PFSK-1 (cell line): ENCODE measurements around the gene HIPK2.

ENCODE experiments used
- FOXP2 ChIP-seq: optimal IDR thresholded peaks from 2 replicates; pipeline ENCODE3; 2011; ENCODE audit warnings: borderline replicate concordance, control low read depth, inconsistent platforms; ENCODE audit not compliant: insufficient read depth; ENCODE audit errors: extremely low read length, extremely low read depth
- POLR2AphosphoS5 ChIP-seq: IDR thresholded peaks from 2 replicates; pipeline ENCODE4 v1.6.1; 2012; ENCODE audit warnings: low read depth, mild to moderate bottlenecking, control low read depth, low read length, moderate library complexity
- SIN3A ChIP-seq: IDR thresholded peaks from 2 replicates; pipeline ENCODE4 v1.6.1; 2012; ENCODE audit warnings: mild to moderate bottlenecking, low read length, moderate library complexity, borderline replicate concordance; ENCODE audit not compliant: insufficient read depth
- TAF1 ChIP-seq: IDR thresholded peaks from 2 replicates; pipeline ENCODE4 v1.6.1; 2012; ENCODE audit warnings: low read length, control low read depth, borderline replicate concordance; ENCODE audit not compliant: insufficient read depth
- TF ChIP-seq, protein P1 (sequence below), 2 experiments: IDR thresholded peaks; 2 replicates each; pipeline versions ENCODE4 v1.6.1 to v1.8.0; 2011 to 2012; ENCODE audit warnings: low read depth in 2 of 2, low read length in 2 of 2, control low read depth in 1 of 2, inconsistent platforms in 1 of 2, mild to moderate bottlenecking in 1 of 2, moderate library complexity in 1 of 2; ENCODE audit not compliant: insufficient read depth in 1 of 2

DNA sequence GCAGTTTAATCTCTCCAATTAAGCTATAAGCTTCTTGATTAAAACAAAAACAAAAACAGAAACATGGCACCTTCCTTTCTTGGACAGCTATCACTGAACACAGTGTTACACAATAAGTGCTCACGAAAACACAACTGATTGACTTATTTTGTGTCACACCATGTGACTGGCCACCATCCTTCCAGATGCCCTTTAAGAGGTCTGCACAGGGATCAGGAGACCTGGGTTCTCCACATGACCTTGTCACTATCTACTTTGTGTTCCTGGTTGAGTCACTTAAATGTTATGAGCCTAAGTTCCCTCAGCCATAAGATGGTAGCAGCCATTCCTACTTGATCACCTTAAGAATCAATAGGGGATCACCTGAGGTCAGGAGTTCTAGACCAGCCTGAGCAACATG, 120.1 kb downstream of the HIPK2 start:
- no peak for TF ChIP-seq POLR2AphosphoS5
- TF ChIP-seq, protein P1, sequence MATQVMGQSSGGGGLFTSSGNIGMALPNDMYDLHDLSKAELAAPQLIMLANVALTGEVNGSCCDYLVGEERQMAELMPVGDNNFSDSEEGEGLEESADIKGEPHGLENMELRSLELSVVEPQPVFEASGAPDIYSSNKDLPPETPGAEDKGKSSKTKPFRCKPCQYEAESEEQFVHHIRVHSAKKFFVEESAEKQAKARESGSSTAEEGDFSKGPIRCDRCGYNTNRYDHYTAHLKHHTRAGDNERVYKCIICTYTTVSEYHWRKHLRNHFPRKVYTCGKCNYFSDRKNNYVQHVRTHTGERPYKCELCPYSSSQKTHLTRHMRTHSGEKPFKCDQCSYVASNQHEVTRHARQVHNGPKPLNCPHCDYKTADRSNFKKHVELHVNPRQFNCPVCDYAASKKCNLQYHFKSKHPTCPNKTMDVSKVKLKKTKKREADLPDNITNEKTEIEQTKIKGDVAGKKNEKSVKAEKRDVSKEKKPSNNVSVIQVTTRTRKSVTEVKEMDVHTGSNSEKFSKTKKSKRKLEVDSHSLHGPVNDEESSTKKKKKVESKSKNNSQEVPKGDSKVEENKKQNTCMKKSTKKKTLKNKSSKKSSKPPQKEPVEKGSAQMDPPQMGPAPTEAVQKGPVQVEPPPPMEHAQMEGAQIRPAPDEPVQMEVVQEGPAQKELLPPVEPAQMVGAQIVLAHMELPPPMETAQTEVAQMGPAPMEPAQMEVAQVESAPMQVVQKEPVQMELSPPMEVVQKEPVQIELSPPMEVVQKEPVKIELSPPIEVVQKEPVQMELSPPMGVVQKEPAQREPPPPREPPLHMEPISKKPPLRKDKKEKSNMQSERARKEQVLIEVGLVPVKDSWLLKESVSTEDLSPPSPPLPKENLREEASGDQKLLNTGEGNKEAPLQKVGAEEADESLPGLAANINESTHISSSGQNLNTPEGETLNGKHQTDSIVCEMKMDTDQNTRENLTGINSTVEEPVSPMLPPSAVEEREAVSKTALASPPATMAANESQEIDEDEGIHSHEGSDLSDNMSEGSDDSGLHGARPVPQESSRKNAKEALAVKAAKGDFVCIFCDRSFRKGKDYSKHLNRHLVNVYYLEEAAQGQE (IDR thresholded peaks at IDR 0.05; ENCODE audit: insufficient read depth in 1 of 2, low read depth in 2 of 2, low read length in 2 of 2): no peak
- TF ChIP-seq SIN3A: no peak
- TF ChIP-seq TAF1: no peak
- TF ChIP-seq FOXP2: no peak
